ENCODE data around the gene CLEC16A. TPM values are rescaled to one million over a fixed set of nuclear protein-coding genes. Genes with fewer than 3 reads are reported as not detected.

Gene CLEC16A
- polyA plus RNA-seq, 3 donors = 3.4 to 12.0 (median 5.8) TPM

DNA sequence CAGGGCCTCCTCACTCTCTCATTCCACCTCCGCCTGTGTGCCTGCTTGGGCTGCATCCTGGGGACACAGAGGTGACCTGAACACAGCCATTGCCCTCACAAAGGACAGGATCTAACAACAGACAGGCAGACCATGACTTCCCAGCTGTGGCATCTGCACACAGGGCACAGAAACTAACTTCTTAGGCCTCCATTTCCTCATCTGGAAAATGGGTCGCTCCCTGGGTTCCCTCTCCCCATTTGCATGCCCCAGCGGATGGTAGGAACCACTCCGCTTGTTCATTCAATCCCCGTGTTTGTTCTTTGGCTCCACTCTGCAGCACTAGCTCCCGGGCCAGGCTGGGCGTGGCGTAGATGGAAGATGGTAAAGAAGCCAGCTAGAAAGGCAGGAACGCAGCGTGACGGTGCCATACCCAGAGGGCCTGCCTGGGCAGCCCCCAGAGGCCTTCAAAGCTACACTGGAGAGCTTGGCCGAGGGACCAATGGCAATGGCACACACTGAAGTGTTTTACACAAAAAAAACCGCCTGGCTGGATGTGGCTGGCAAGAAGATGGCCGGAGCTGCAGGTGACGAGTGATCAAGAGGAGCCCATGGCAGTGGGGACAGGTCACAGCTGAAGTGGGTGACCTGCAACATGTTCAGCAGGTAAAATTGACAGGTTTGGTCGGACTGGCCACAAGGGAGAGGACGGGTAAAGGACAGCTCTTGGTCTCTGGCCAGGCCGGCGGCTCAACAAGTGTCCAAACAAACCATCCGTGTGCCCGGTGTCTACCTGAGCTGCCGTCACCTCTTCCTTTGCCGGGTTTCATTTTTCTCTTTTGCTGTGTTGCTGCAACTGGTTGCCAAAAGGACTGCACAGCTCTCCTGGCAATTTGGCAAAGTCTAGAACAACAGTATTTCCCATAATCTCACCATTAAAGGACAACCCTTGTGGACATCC is 244.7 kb downstream of the CLEC16A start:
- Histone ChIP-seq H3K4me1 (ENCODE audit: control insufficient read depth in 1 of 2, insufficient read depth in 2 of 2, low read length in 2 of 2) (peaks cover 0 to 5% of the 10 kb centered on the region in 2 donors), H3K9ac (ENCODE audit: insufficient read depth, low read length, poor library complexity, severe bottlenecking) (no peak overlapping the region), H3K4me2 (replicated peaks; ENCODE audit: extremely low read depth, low read length, poor library complexity, severe bottlenecking) (no peak overlapping the region), H3K4me3 (replicated peaks in 1 of 3; ENCODE audit: low read depth in 2 of 3, low read length in 3 of 3) (no peak overlapping the region), H3K36me3 (replicated peaks in 1 of 2; ENCODE audit: control insufficient read depth in 1 of 2, insufficient read depth in 2 of 2, low read length in 2 of 2) (no peaks in the 10 kb centered on the region), H3K27me3 (ENCODE audit: control insufficient read depth in 2 of 2, insufficient read depth in 2 of 2, low read length in 2 of 2) (no peaks in the 10 kb centered on the region), H3K79me2 (ENCODE audit: insufficient read depth, low read length) (no peaks in the 10 kb centered on the region), H2AFZ (ENCODE audit: insufficient read depth, low read depth, low read length, poor library complexity, severe bottlenecking) (no peak overlapping the region), H3K9me3 (replicated peaks in 1 of 2; ENCODE audit: control insufficient read depth in 1 of 2, insufficient read depth in 1 of 2, low read length in 2 of 2) (no peaks in the 10 kb centered on the region), H4K20me1 (ENCODE audit: insufficient read depth, low read length) (no peaks in the 10 kb centered on the region), H3K27ac (ENCODE audit: low read depth in 1 of 2, low read length in 2 of 2) (no peak overlapping the region)
- peaks cover 6% of the 10 kb centered on the region for H3K4me1 Mint-ChIP-seq
- no peaks in the 10 kb centered on the region for H3K9me3 Mint-ChIP-seq
- peaks cover 4 to 7% (median 6%) of the 10 kb centered on the region in 3 donors for H3K27me3 Mint-ChIP-seq (ENCODE audit: low read depth in 3 of 3)
- H3K4me3 Mint-ChIP-seq = no peak overlapping the region
- H3K27ac Mint-ChIP-seq = no peak overlapping the region
- intact Hi-C loops (cut with micrococcal nuclease) = no loop called here
- WGBS (ENCODE audit: insufficient coverage) = 96% methylated on average over 23 of the region's 23 CpGs
- peaks cover 2 to 3% of the 10 kb centered on the region in 2 donors for H3K36me3 Mint-ChIP-seq
- TF ChIP-seq, protein P1, sequence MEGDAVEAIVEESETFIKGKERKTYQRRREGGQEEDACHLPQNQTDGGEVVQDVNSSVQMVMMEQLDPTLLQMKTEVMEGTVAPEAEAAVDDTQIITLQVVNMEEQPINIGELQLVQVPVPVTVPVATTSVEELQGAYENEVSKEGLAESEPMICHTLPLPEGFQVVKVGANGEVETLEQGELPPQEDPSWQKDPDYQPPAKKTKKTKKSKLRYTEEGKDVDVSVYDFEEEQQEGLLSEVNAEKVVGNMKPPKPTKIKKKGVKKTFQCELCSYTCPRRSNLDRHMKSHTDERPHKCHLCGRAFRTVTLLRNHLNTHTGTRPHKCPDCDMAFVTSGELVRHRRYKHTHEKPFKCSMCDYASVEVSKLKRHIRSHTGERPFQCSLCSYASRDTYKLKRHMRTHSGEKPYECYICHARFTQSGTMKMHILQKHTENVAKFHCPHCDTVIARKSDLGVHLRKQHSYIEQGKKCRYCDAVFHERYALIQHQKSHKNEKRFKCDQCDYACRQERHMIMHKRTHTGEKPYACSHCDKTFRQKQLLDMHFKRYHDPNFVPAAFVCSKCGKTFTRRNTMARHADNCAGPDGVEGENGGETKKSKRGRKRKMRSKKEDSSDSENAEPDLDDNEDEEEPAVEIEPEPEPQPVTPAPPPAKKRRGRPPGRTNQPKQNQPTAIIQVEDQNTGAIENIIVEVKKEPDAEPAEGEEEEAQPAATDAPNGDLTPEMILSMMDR (IDR thresholded peaks at IDR 0.05) = no peak
- no peak for DNase-seq

GRCh38 chr16:11190588-11191560 is 246.5 kb downstream of the CLEC16A start:
- peak overlapping the region in 1 of 2 donors; percentile 65 for H3K4me3 Mint-ChIP-seq
- H3K27me3 Mint-ChIP-seq (ENCODE audit: low read depth in 3 of 3) = peaks cover 6 to 9% (median 7%) of the 10 kb centered on the region in 3 donors
- Histone ChIP-seq H3K36me3 (replicated peaks in 1 of 2; ENCODE audit: control insufficient read depth in 1 of 2, insufficient read depth in 2 of 2, low read length in 2 of 2) (no peaks in the 10 kb centered on the region), H3K79me2 (ENCODE audit: insufficient read depth, low read length) (no peaks in the 10 kb centered on the region), H3K4me3 (replicated peaks in 1 of 3; ENCODE audit: low read depth in 2 of 3, low read length in 3 of 3) (no peak overlapping the region), H3K4me2 (replicated peaks; ENCODE audit: extremely low read depth, low read length, poor library complexity, severe bottlenecking) (no peak overlapping the region), H3K9ac (ENCODE audit: insufficient read depth, low read length, poor library complexity, severe bottlenecking) (no peak overlapping the region), H2AFZ (ENCODE audit: insufficient read depth, low read depth, low read length, poor library complexity, severe bottlenecking) (no peak overlapping the region), H3K9me3 (replicated peaks in 1 of 2; ENCODE audit: control insufficient read depth in 1 of 2, insufficient read depth in 1 of 2, low read length in 2 of 2) (no peaks in the 10 kb centered on the region), H4K20me1 (ENCODE audit: insufficient read depth, low read length) (no peaks in the 10 kb centered on the region), H3K27ac (ENCODE audit: low read depth in 1 of 2, low read length in 2 of 2) (no peak overlapping the region), H3K4me1 (ENCODE audit: control insufficient read depth in 1 of 2, insufficient read depth in 2 of 2, low read length in 2 of 2) (peaks cover 8 to 17% of the 10 kb centered on the region in 2 donors), H3K27me3 (ENCODE audit: control insufficient read depth in 2 of 2, insufficient read depth in 2 of 2, low read length in 2 of 2) (no peaks in the 10 kb centered on the region)
- H3K27ac Mint-ChIP-seq = no peak overlapping the region
- intact Hi-C loops (cut with micrococcal nuclease) = no loop called here
- peaks cover 18% of the 10 kb centered on the region for H3K4me1 Mint-ChIP-seq
- no peaks in the 10 kb centered on the region for H3K9me3 Mint-ChIP-seq
- peak in 1 of 3 donors; percentile 56 for DNase-seq
- TF ChIP-seq, protein P1 (IDR thresholded peaks at IDR 0.05) = no peak
- 99% methylated on average over 11 of the region's 15 CpGs for WGBS (ENCODE audit: insufficient coverage)
- H3K36me3 Mint-ChIP-seq = no peaks in the 10 kb centered on the region

Data from CD14-positive monocyte (primary cell).